Non-pigmented ciliary epithelial cell (primary cell): ENCODE data around the gene CCDC6.
A peak's percentile ranks its signal among the peaks of the same experiment; 100 is the strongest.
"Not testable (repeated sequence)": the region's sequence is repeated elsewhere in the genome, so short reads cannot be mapped to it uniquely, and the experiment has no call there.

Source experiments
- DNase-seq: peaks from one replicate; pipeline ENCODE4 v3.0.0-alpha.2; 2010; ENCODE audit warnings: low read depth

CCDC6 gene

DNA sequence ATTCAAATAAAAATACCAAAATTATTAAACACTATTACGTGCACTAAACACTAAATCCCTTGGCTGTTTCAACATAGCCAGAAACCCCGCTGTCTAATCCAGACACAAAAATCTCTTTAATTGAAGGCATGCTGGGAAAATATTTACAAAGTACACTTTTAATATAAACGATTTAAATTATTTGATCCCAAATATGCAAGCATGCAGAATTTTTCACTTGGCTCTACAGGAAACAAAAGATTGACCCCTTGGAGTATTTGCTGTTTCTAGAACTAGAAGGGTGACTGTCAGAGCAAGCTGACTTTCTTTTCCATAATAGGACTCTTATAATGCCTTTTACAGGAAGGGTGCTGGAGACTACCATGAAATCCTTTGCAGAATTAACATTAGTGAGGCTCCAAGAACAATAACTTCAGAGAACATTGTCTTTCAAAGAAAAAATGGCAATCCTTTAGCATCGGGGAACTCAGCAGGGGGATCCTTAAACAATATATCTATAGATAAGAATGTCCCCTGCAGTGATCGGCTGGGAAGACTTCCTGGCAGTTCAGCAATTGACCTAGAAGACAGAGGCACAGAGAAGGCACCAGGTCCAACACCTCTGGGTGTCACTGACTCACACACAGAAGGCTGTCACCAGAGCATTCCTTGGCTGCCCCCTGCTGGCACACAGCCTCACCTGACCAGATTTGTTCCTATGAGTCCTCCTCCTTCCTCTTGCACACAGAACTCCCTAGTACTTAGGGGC lies 97.3 kb downstream of the CCDC6 start:
- peak; percentile 20 for DNase-seq

DNA sequence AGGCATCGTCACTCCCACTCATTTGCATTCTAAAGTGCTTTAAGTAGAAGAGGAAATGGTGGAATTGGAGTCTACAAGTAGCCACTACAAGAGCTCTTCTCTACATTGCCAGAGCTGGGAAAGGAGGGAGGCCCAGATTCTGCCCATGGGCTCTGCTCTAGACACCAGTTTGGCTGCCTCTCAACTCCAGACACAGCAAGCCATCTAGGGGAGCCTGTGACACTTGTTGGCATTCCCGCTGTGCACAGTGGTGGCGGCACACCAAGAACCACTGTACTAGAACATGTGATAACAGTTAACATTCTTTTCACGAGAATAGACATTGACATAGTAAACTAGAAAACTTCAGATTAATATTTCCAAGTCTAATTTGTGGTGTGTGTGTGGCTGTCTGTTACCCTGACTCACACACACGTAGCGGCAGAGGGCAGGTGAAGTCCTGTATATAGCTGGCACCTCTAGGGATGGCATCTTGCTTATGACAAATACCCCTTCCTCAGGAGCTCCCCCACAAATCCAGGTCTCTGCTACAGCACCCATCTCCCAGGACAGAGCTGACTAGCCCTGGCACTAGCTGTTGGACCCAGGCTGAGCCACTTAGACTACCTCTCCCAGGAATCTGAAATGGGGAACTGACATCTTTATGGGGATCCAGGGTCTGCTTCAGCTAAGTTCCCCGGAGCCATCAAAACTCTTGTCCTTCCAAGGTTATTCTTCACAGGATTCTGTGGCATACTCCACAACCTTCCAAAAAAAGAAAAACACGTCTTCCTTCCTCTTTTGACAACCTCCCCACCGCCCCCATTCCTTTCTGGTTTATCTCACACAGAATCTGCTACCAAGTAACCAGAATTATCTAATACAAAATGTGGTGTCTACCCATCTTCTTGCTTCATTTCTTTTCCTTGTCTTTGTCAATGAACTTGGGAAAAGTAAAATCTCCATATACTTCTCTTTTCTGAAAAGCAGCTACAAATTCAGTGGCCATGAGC lies 98.4 kb downstream of the CCDC6 start:
- DNase-seq, result no peak

DNA sequence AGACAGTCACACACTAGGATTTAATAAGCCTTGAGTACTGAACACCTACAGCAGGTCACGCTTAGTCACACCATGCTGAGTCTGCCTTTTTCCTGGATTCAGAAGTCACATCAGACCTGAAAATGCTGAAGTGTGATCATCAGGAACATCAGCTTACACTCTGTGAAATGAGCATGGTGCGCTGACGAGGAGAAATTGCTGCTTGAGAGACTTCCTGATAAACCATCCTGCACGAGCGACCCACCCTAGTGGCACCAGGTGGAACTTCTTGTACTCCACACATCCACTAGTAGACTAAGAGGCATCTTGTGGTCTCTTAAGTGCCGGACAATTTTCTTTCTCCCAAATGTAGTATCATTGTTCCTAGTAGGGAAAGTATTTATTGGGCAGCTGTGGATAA lies 101.3 kb downstream of the CCDC6 start:
- DNase-seq, result no peak

DNA sequence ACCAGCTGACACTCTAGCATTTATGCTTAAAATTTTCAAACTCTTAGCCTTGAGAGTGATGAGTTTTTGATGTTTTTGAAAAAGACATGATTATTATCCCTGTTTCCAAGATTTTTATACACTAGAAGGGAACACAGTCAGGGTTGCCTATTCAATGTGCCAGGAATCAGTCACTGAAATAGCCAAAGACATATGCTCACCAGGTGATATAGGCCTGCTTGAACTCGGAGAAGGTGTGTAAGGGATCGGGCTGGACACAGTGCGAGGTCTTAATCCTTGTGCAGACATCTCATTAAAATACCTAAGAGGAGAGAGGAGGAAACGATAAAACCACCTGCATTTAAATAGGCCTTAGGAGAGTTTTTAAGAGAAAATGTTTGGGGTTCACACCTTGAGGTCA lies 102.1 kb downstream of the CCDC6 start:
- DNase-seq, result no peak

DNA sequence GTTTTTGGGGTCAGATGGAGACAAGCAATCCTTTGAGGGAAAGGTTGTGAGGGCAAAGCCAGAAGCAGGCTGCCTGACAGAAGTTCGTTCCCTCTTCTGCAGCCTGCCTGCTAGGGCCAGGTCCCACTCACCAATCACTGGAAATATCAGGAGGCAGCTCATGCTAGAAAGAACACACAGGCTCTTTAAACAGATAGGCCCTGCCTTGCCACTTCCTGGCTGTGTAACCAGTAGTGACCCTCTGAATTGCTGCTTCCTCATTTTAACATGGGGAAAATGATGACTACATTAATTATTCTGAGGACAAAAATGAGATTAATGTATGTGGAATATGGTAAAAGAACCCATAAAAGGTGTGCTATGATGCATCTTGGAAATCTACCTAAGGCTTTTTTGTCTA lies 102.6 kb downstream of the CCDC6 start:
- no peak for DNase-seq

DNA sequence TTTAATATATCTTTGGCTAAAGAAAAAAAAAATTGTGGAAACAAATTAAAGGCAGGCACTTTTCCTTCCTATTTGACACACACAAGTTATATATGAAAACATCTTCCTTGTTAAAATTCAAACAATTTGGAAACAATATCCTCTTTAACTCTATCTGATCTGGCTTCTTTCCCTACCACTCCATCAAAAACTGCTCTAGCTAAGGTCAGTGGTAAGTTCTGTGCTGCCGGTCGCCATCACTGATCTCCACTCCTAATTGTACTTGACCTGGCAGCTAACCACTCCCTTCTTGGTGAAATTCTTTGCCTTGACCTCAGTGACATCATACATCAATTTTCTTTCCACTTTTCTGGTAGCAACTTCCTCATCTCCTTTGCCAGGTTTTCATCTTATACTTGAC lies 105.2 kb downstream of the CCDC6 start:
- DNase-seq, result no peak

DNA sequence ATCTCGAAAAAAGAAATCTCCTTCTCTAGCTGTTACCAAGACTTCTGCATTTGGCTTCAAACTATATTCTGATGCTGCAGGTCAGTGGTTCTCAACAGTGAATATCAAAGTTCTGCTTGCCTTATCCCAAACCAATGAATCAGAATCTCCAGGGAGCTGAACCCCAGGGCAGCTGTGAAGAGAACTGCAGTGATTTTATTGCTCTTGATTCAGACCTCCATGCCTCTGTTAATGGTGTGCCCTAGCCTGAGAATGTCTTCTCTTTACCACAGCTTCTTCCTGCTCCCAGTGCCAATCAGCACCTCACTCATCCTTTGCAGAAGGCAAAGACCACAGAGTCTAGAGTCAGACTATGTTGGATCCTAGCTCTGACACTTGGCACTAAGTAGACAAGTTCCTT lies 106.9 kb downstream of the CCDC6 start:
- no peak for DNase-seq

DNA sequence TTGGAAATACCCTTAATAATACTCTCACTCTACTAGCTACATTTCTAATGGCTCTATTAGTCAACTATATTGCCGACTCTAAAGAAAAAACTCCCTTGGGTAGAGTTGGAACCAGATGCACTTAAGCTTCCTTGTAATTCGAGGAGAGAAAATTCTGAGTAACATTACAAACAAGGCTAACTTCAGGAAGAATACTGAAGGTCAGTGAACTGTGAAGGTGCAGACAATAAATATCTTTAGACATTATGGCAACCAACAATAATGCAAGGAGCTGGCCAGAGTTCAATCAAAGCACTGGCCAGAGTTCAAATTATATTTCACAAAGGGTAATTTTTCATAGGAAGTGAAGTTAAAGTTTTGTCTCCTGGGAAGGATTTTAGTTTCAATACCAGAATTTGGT lies 112.4 kb downstream of the CCDC6 start:
- DNase-seq, result no peak

DNA sequence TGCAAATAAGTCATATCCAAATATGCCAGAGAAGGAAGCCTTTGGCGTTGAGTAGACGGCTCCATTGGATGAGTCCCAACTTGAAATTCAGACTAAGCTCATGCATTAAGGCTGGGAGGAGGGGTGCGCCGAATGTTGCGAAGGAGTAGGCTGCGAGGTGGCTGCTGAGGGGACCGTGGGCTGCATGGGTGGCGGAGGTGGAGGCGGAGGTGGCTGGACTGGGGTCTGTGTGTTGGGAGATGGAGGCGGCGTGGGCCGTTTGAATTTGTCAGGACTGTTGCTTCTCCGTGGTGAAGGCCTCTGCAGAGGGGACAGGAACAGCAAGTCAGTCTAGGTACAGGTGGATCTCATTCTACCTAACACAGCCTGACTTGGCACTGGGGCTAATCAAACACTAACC lies 113.5 kb downstream of the CCDC6 start:
- DNase-seq, result no peak

DNA sequence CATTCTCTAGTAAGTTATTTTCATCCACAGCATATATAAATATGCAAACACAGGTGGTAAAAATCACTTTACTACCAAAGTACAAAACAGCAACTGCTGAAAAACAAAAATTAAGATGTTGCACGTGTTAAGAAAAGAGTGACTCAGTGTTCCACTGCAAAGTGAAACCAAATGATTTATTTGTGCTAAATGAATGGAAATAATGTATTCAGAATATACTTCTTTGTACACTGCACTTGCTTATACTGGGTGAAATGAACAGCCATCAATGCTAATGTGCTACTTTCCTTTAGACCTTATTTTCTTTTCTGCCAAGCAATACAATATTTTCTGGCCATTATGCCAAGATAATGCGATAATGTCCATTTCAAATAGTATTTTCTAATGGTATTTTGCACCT lies 114.8 kb downstream of the CCDC6 start:
- DNase-seq, result no peak

DNA sequence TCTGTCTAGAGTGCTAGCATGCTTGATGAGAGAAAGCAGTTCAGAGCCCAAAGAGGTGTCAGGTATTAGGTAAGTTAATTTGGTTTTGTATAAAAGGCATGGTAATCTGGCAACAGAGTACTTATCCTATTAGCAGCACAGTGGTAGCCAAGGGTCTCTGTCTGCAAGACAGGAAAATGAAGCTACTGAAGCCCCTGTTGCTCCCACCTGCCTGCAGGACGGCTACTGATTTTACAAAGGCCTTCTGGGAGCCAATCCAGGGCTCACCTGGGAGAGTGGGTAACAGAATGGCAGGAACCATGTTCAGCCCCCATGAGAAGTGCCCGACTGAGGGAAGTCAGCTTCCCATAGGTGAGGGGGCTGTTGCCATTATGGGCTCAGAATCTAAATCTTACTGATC lies 116.3 kb downstream of the CCDC6 start:
- DNase-seq, result not testable (repeated sequence)

DNA sequence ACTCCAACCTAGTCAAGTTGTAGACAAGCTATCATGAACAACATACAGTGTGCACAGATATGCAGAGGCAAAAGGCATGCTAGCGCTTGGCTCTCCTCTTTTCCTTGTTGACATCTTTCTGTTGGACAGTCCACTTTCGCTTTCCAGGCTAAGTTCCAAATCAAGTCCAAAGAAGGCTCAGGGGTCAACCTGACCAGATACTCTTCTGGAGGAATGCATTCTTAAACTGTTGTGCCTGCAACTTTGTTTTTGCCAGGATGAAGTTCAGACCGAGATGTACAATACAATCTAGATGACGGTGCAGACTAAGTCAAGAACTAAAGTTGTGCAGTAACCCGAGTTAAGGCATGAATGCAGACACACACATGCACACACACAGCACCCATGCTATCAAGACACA lies 117.4 kb downstream of the CCDC6 start:
- DNase-seq, result not testable (repeated sequence)

DNA sequence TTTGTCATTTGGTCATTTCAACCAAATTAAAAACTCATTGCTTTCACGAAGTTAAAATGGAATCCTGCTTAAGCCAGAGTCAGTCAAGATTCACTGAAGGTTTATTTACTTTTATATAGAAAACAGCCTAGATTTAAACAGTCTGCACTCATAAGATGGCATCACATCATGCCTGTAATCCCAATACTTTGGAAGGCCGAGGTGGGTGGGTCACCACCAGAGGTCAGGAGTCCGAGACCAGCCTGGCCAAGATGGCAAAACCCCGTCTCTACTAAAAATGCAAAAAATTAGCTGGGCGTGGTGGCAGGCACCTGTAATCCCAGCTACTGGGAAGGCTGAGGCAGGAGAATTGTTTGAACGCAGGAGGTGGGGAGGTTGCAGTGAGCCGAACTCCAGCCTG lies 119.3 kb downstream of the CCDC6 start:
- DNase-seq, result not testable (repeated sequence)

DNA sequence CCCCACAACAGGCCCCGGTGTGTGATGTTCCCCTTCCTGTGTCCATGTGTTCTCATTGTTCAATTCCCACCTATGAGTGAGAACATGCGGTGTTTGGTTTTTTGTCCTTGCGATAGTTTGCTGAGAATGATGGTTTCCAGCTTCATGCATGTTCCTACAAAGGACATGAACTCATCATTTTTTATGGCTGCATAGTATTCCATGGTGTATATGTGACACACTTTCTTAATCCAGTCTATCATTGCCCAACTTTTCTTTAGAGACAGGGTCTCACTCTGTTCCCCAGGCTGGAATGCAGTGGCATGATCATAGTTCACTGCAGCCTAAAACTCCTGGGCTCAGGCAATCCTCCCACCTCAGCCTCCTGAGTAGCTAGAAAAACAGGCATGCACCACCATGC lies 120.9 kb downstream of the CCDC6 start:
- not testable (repeated sequence) for DNase-seq

DNA sequence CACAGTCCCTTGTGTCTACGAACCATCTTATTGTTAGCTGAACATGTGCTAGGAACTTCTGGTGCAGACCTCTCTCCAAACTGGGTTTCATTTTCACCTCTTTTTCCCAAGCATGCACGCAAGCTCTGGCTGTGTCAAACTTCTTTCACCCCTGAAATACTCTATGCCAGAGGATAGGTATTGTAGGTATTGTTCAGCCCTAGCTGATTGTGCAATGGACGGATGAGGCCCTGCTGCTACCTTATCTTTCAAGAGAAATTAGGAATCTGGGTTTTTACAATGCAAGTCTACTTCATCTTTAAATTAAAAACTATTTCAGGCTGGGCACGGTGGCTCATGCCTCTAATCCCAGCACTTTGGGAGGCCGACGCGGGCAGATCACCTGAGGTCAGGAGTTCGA lies 124.8 kb downstream of the CCDC6 start:
- no peak for DNase-seq

DNA sequence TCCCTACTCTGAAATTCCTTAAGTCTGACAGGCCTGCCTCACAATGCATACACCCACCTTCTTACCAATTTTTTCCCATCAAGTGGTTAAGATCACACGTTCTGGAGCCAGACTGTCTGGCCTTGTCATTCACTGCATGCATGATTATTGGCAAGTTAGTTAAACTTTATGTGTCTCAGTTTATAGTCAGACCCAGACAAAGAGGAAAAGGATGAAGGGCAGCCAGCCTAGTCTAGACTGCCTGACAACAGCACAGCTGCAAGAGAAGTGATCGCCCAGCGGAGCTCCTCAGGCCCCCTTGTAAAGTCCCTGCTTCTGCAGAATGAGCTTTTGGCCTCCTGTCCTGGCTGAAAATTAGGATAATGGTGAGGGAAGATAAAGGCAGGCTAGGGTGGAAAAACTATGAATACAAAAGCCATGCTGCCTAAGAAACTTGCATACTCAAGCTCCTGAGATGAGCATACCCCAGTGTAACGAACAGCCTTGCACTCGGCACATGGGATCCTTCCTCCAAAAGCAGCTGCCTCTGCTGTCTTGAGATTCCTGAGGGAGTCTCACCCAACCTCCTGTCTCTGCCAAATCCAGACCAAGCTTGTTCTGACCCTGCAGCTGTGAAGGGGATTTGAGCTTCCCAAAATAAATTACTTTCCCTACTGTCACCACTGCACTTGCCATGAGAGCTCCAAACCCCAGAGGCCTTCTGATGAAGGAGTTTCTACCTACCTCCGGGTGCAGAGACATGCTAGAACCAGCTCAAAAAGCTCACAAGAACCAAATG lies 126.4 kb downstream of the CCDC6 start:
- no peak for DNase-seq

DNA sequence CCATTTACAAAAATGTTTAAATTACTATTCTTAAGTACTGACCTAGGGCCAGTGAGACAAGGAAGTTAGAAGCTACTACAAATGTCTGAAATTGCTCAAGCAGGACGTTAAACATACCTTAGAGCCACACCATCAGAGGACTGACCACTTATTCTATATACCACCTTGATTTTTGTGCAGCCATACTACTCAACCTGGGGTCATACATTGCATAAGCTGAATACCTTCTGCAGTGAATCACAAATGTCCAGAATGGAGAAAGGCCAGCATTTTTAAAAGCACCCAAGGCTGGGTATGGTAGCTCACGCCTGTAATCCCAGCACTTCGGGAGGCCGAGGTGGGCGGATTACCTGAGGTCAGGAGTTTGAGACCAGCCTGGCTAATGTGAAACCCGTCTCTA lies 131.9 kb downstream of the CCDC6 start:
- DNase-seq, result no peak

DNA sequence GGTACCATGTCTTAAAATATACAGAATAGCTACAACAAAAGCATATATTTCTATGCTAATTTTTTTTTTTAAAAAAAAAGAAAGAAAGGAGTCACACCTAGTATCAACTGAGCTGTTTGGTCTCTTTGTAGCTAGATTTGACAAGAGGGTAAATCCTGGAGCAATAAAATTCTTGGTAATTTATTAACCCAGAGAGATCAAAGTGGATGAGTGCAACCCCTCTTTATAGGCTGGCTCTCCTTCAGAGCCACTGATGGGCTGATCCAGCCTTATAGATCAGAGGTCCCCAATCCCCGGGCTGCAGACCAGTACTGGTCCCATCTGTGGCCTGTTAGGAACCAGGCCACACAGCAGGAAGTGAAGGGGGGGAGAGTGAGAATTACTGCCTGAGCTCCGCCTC lies 133.3 kb downstream of the CCDC6 start:
- no peak for DNase-seq

DNA sequence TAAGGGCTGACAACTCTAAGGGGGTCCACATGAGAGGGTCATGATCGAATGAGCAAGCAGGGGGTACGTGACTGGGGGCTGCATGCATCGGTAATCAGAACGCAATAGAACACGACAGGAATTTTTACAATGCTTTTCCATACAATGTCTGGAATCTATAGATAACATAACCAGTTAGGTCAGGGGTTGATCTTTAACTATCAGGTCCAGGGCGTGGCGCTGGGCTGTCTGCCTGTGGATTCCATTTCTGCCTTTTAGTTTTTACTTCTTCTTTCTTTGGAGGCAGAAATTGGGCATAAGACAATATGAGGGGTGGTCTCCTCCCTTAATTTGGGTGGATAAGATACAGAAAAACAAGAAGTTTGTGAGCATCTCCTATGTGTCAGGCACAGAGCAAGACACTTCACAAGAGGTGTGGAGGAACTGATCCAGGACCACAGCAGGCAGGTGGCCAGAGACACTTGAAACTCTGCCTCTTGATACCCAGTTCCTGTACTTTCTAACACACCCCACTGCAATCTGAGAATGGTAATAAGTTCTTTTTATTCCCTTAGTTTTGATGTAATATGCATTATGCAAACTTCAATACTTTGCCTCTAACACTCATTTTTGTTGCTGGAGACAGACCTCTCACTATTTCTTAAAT lies 135.1 kb downstream of the CCDC6 start:
- DNase-seq, result no peak

DNA sequence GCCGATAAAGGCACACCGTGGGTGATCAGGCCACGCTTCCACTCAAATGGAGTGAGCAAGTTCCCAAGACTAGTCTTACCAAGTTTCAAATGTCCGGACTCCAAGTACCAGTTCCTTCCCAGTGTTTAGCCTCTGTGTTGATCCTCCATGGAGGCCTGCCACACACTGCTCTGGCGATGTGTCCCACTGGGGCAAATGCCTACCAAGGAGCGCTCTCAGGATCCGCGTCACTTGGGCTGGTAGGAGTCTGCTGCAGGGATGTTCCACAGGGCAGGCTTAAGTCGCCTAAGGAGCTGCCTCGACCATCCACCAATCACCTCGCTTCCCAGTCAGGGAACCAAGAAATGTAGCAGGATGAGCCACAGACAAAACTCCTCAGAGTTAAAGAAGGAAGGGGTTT lies 135.7 kb downstream of the CCDC6 start:
- no peak for DNase-seq

DNA sequence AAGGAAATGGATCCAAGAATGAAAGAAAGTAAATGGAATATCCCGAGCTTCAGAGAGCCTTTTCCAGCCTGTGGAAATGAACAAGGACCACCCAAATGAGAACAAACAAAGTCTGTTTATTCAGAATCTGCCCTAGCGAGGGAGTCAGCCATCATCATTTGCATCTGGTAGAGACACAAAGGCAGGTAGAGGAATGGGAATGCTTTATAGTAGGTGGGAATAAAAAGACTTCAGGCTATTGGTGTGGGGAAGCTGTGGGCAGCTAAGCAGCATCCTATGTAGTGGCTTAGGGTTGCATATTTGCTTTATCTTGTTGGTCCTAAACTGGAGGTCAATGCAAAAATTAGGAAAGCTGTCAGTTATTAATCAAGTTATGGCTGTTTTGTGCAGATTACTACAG lies 143.9 kb downstream of the CCDC6 start:
- no peak for DNase-seq

DNA sequence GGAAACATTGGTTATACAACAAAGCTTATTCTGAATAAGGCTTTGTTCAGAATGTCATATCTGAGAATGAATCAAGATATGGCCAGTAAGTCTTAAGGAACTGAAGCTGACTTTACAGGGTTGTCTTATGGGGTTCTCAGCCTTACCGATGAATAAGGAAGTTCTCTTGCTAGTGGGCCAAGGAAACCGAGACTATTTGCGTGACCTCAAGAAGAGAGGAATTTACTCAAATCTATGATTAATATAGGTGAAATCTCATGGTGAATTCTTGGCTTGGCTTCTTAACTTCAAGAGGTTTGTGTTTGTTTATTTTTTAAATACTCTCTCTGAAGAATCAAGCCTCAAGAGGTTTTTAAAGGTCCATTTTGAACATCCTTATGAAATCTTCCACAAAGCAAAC lies 148.4 kb downstream of the CCDC6 start:
- DNase-seq, result peak; percentile 60
